HCT116 (cell line): Measurements from ENCODE around the gene DNAJC7. TPM values are rescaled to one million over a fixed set of nuclear protein-coding genes. Genes with fewer than 3 reads are reported as not detected.
A peak's percentile ranks its signal among the peaks of the same experiment; 100 is the strongest.

Source experiments
- ATAC-seq: fragments of 200-7000 bp; cut with Tn5 transposase; 2 replicates; pipeline ENCODE4 v1.9.1; 2020; ENCODE audit warnings: mild to moderate bottlenecking, moderate library complexity
- BruUV-seq: library from RNA; stranded (reverse); fragments of 400-500 nt; replicated peaks from 2 replicates; lab custom pipeline; 2021; lab: Mats Ljungman, UMichigan
- CTCF ChIA-PET: fragments of 300-600 bp; sonication (Branson Sonifier 250); formaldehyde crosslinking; loops from one replicate; lab custom pipeline; 2021; ENCODE audit warnings: antibody characterized with exemption; lab: Charles Lee
- POLR2A ChIA-PET: fragments of 300-600, 350-600 bp; sonication (Branson Sonifier 250); formaldehyde crosslinking; loops from one replicate; lab custom pipeline; 2021; ENCODE audit warnings: antibody characterized with exemption; lab: Charles Lee
- RAD21 ChIA-PET, 2 experiments: fragments of 300-600 bp; sonication (Branson Sonifier 250); formaldehyde crosslinking; loops; one replicate each; lab custom pipeline; 2023; ENCODE audit warnings: low total read pairs in 2 of 2; ENCODE audit not compliant: uncharacterized antibody in 2 of 2, unreplicated experiment in 2 of 2, low non-redundant PET in 1 of 2; lab: Charles Lee
- DNase-seq: peaks from one replicate; pipeline ENCODE4 v3.0.0-alpha.2; 2010; ENCODE audit warnings: low read depth, low spot score
- H2AFZ ChIP-seq: fragments of 200-600 bp; shearing (Covaris generic), sonication (generic); 2 replicates; pipeline ENCODE4 v1.6.1; 2017; ENCODE audit warnings: low read depth, mixed run types, mixed read lengths, antibody characterized with exemption, low read length; ENCODE audit not compliant: poor library complexity, severe bottlenecking
- H3K27ac ChIP-seq: 2 replicates; pipeline ENCODE4 v1.5.1; 2012; ENCODE audit warnings: low read depth, low read length
- H3K27me3 ChIP-seq: fragments of 200-600 bp; sonication (generic); 2 replicates; pipeline ENCODE4 v1.6.1; 2016; ENCODE audit warnings: mixed run types, low read length, mixed read lengths; ENCODE audit not compliant: insufficient read depth
- H3K36me3 ChIP-seq, 2 experiments: fragments of 200-500 bp in 1 of 2; fragments of 200-600 bp in 1 of 2; sonication (Bioruptor generic) in 1 of 2; sonication (generic) in 1 of 2; 2 replicates each; pipeline versions ENCODE4 v1.5.1 to v1.6.1; 2014 to 2016; ENCODE audit warnings: low read length in 2 of 2, inconsistent platforms in 1 of 2, mixed read lengths in 1 of 2, mixed run types in 1 of 2; ENCODE audit not compliant: insufficient read depth in 2 of 2, control insufficient read depth in 1 of 2
- H3K4me1 ChIP-seq, 2 experiments: fragments of 200-600 bp in 1 of 2; sonication (generic) in 1 of 2; 2 replicates each; pipeline versions ENCODE4 v1.5.1 to v1.6.1; 2012 to 2017; ENCODE audit warnings: low read length in 2 of 2, inconsistent platforms in 1 of 2, mild to moderate bottlenecking in 1 of 2, mixed read lengths in 1 of 2, mixed run types in 1 of 2, moderate library complexity in 1 of 2; ENCODE audit not compliant: insufficient read depth in 2 of 2, control insufficient read depth in 1 of 2
- H3K4me2 ChIP-seq: fragments of 200-600 bp; sonication (generic); 2 replicates; pipeline ENCODE4 v1.6.1; 2017; ENCODE audit warnings: mixed run types, low read length, mixed read lengths
- H3K4me3 ChIP-seq, 2 experiments: fragments of 200-600 bp in 1 of 2; sonication (generic) in 1 of 2; replicated peaks in 1 of 2; 2 replicates each; pipeline ENCODE4 v1.5.1; 2011 to 2016; ENCODE audit warnings: low read length in 2 of 2, control low read depth in 1 of 2, low read depth in 1 of 2, mild to moderate bottlenecking in 1 of 2, mixed read lengths in 1 of 2, mixed run types in 1 of 2
- H3K79me2 ChIP-seq: fragments of 200-600 bp; sonication (generic); 2 replicates; pipeline ENCODE4 v1.6.1; 2017; ENCODE audit warnings: mild to moderate bottlenecking, mixed run types, low read length, moderate library complexity, mixed read lengths; ENCODE audit not compliant: insufficient read depth
- H3K9ac ChIP-seq: fragments of 200-600 bp; sonication (generic); 2 replicates; pipeline ENCODE4 v1.6.1; 2016; ENCODE audit warnings: low read length, mixed read lengths
- H3K9me2 ChIP-seq: fragments of 200-600 bp; sonication (generic), shearing (Covaris generic); 2 replicates; pipeline ENCODE4 v1.6.1; 2017; ENCODE audit warnings: mixed run types, mild to moderate bottlenecking, moderate library complexity; ENCODE audit not compliant: insufficient read depth
- H3K9me3 ChIP-seq, 2 experiments: fragments of 200-500 bp in 1 of 2; fragments of 200-600 bp in 1 of 2; sonication (Bioruptor generic) in 1 of 2; sonication (generic) in 1 of 2; 2 replicates each; pipeline ENCODE4 v1.6.1; 2014 to 2017; ENCODE audit warnings: low read length in 2 of 2, mixed read lengths in 2 of 2, inconsistent platforms in 1 of 2, low read depth in 1 of 2, mild to moderate bottlenecking in 1 of 2, mixed run types in 1 of 2, moderate library complexity in 1 of 2; ENCODE audit not compliant: control insufficient read depth in 1 of 2, insufficient read depth in 1 of 2
- H4K20me1 ChIP-seq: fragments of 200-600 bp; sonication (generic), shearing (Covaris generic); 2 replicates; pipeline ENCODE4 v1.6.1; 2017; ENCODE audit warnings: mixed run types, mild to moderate bottlenecking, moderate library complexity; ENCODE audit not compliant: insufficient read depth
- EZH2phosphoT487 ChIP-seq: fragments of 200-600 bp; IDR thresholded peaks from 2 replicates; pipeline ENCODE4 v1.6.1; 2018; ENCODE audit warnings: antibody characterized with exemption, borderline replicate concordance
- POLR2A ChIP-seq: IDR thresholded peaks from 2 replicates; pipeline ENCODE4 v1.7.0; 2011; ENCODE audit warnings: borderline replicate concordance; ENCODE audit not compliant: insufficient read depth, insufficient read length; ENCODE audit errors: extremely low read depth
- TCF7L2 ChIP-seq: IDR thresholded peaks from 2 replicates; pipeline ENCODE4 v1.7.0; 2011; ENCODE audit warnings: borderline replicate concordance, inconsistent platforms; ENCODE audit not compliant: insufficient read depth, insufficient read length; ENCODE audit errors: extremely low read depth
- intact Hi-C: fragments of 100-400 bp; cut with micrococcal nuclease; formaldehyde crosslinking; loops from 2 replicates; pipeline ENCODE4 v1.10.0; 2022
- total RNA-seq: library from RNA; stranded (reverse); gene quantifications from one replicate; pipeline ENCODE4 v1.2.1, GENCODE V29; 2021; ENCODE audit not compliant: unreplicated experiment

Gene DNAJC7
- total RNA-seq, 1 experiment from 2014 or later = 113 TPM

- no peak overlapping the region for H3K27ac ChIP-seq
- DNase-seq = no peak
- H3K79me2 ChIP-seq = no peaks in the 10 kb centered on the region
- peaks cover 15 to 29% of the 10 kb centered on the region in 2 experiments for H3K4me1 ChIP-seq
- peak; percentile 65 for ATAC-seq
- BruUV-seq = no TSS peak
- H3K36me3 ChIP-seq = no peaks in the 10 kb centered on the region
- intact Hi-C loops = no loop called here
- no peaks in the 10 kb centered on the region for H4K20me1 ChIP-seq
- no peaks in the 10 kb centered on the region for H3K9me3 ChIP-seq
- H3K9ac ChIP-seq = no peak overlapping the region
- ChIA-PET CTCF (interaction anchor here (1.0 to 1.4 kb wide), 2 partner anchors 10 to 12 kb away, joined by 4 to 9 read pairs; no protein-coding TSS in a partner anchor), RAD21 (no interaction called here), POLR2A (interaction anchor here (1.4 kb wide), 1 partner anchor 90 kb away, joined by 4 read pairs; no protein-coding TSS in a partner anchor)
- no peak overlapping the region for H3K4me3 ChIP-seq
- peaks cover 11% of the 10 kb centered on the region; the same call in 1 of the 2 replicates for H3K27me3 ChIP-seq
- no peak for TF ChIP-seq EZH2phosphoT487
- peak; percentile 95 for TF ChIP-seq TCF7L2
- no peak overlapping the region for H2AFZ ChIP-seq
- H3K4me2 ChIP-seq = peak overlapping the region; percentile 46
- no peaks in the 10 kb centered on the region for H3K9me2 ChIP-seq
Observed at GRCh38 chr17:42055496-42055895, 38.3 kb upstream of the DNAJC7 start.

DNA sequence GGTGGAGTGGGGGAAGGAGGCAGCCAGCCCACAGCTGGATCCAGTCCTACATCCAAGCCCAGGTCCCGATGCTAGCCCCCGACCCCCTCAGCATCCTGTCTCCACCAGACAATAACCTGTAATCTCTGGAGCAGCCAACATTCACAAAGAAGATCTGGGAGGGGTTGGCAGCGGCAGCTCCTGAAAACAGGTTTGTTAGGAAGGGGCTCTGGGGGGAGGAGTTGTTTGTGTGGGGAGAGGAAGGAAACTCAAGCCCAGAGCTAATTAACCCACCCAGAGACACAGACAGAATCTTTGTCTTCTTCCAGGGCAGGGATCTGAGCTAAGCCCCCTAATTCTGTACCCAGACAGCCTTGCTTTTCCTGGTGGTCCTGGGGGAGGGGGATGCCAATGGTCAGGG, 37.8 kb upstream of the DNAJC7 start:
- Histone ChIP-seq H3K9ac (no peak overlapping the region), H2AFZ (no peak overlapping the region), H3K27ac (no peak overlapping the region), H3K4me2 (peak overlapping the region; percentile 46), H3K27me3 (peaks cover 11% of the 10 kb centered on the region; the same call in 1 of the 2 replicates), H4K20me1 (no peaks in the 10 kb centered on the region), H3K4me3 (no peak overlapping the region), H3K36me3 (no peaks in the 10 kb centered on the region), H3K79me2 (no peaks in the 10 kb centered on the region), H3K9me3 (no peaks in the 10 kb centered on the region), H3K4me1 (peaks cover 15 to 31% of the 10 kb centered on the region in 2 experiments), H3K9me2 (no peaks in the 10 kb centered on the region)
- BruUV-seq = no TSS peak
- ATAC-seq = no peak
- ChIA-PET POLR2A (interaction anchor here (1.3 to 1.4 kb wide), 2 partner anchors 52 to 89 kb away, joined by 3 to 4 read pairs; no protein-coding TSS in a partner anchor), RAD21 (no interaction called here), CTCF (interaction anchor here (1.0 to 1.4 kb wide), 3 partner anchors 11 to 13 kb away, joined by 3 to 9 read pairs (median 4); no protein-coding TSS in a partner anchor)
- DNase-seq = no peak
- intact Hi-C loops = no loop called here
- no peak for TF ChIP-seq POLR2A
- no peak for TF ChIP-seq TCF7L2
